MM.1S (cell line): ENCODE data around the gene SSX4B.
"Not testable (repeated sequence)": the region's sequence is repeated elsewhere in the genome, so short reads cannot be mapped to it uniquely, and the experiment has no call there.

Source experiments
- EZH2 ChIP-seq: fragments of 300-600 bp; sonication (generic); optimal IDR thresholded peaks from 2 replicates; pipeline ENCODE3; 2017; ENCODE audit warnings: low read depth, mild to moderate bottlenecking, antibody characterized with exemption, low read length, mixed read lengths
- TF ChIP-seq, protein P1 (sequence below): fragments of 300-600 bp; sonication (generic); IDR thresholded peaks from 2 replicates; pipeline ENCODE4 v1.5.1; 2016; ENCODE audit warnings: antibody characterized with exemption, low read length, mixed read lengths

DNA sequence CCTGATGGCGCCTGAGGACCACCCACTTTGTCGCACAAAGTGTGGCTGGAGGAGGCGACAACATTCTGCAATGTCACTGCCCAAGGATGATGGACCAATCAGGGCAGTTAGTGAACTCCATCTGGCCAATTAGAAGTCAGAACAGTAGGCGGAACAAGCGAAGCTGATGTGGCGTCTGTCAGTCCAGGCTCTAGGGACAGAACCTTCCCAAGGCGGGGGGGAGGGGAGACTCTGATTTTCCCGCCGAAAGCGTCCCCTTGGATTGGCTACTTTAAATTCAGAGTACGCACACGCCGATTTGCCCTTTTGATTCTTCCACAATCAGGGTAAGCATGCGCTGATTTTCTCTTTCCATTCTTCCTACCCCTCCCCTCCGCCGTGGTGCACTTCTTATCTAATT lies 28.5 kb downstream of the SSX4B start, which contains the start of gene SSX4:
- TF ChIP-seq, protein P1, sequence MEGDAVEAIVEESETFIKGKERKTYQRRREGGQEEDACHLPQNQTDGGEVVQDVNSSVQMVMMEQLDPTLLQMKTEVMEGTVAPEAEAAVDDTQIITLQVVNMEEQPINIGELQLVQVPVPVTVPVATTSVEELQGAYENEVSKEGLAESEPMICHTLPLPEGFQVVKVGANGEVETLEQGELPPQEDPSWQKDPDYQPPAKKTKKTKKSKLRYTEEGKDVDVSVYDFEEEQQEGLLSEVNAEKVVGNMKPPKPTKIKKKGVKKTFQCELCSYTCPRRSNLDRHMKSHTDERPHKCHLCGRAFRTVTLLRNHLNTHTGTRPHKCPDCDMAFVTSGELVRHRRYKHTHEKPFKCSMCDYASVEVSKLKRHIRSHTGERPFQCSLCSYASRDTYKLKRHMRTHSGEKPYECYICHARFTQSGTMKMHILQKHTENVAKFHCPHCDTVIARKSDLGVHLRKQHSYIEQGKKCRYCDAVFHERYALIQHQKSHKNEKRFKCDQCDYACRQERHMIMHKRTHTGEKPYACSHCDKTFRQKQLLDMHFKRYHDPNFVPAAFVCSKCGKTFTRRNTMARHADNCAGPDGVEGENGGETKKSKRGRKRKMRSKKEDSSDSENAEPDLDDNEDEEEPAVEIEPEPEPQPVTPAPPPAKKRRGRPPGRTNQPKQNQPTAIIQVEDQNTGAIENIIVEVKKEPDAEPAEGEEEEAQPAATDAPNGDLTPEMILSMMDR, result not testable (repeated sequence)
- not testable (repeated sequence) for TF ChIP-seq EZH2
